B cell (primary cell): Measurements from ENCODE around the gene RAP1GAP2. TPM values are rescaled to one million over a fixed set of nuclear protein-coding genes. Genes with fewer than 3 reads are reported as not detected.

Experiments
- ATAC-seq: fragments of 200-7000 bp; cut with Tn5 transposase; one replicate; pipeline ENCODE4 v1.10.0; 2021; ENCODE audit warnings: low read depth, mild to moderate bottlenecking, moderate number of reproducible peaks, moderate library complexity
- CTCF ChIA-PET: fragments of 350-600 bp; sonication (Branson Sonifier 250); formaldehyde crosslinking; loops from one replicate; lab custom pipeline; 2021; ENCODE audit warnings: antibody characterized with exemption, inconsistent platforms; lab: Charles Lee
- POLR2A ChIA-PET: fragments of 350-600 bp; sonication (Branson Sonifier 250); formaldehyde crosslinking; loops from one replicate; lab custom pipeline; 2021; ENCODE audit warnings: antibody characterized with exemption; lab: Charles Lee
- DNase-seq: peaks from one replicate; pipeline ENCODE4 v3.0.0; 2013
- H2AFZ ChIP-seq: 2 replicates; pipeline ENCODE4 v1.6.1; 2012; ENCODE audit warnings: mild to moderate bottlenecking, low read depth, low read length; ENCODE audit not compliant: insufficient read depth, poor library complexity, severe bottlenecking
- H3K27ac ChIP-seq, 2 donors: 1 replicate in 1 of 2; 2 replicates in 1 of 2; pipeline ENCODE4 v1.5.1; 2012 to 2013; ENCODE audit warnings: low read length in 2 of 2, mild to moderate bottlenecking in 2 of 2, moderate library complexity in 1 of 2
- H3K27me3 ChIP-seq, 4 experiments: fragments of 200-600 bp in 1 of 4; sonication (generic) in 1 of 4; replicated peaks in 1 of 4; 1 replicate in 2 of 4; 2 replicates in 2 of 4; pipeline versions ENCODE4 v1.6.1 to v1.7.0; 2013 to 2016; ENCODE audit warnings: low read length in 3 of 4, mild to moderate bottlenecking in 2 of 4, mixed read lengths in 1 of 4, moderate library complexity in 1 of 4; ENCODE audit not compliant: insufficient read depth in 4 of 4, control insufficient read depth in 3 of 4; ENCODE audit errors: control extremely low read depth in 1 of 4
- H3K36me3 ChIP-seq, 2 experiments: replicated peaks in 1 of 2; 1 replicate in 1 of 2; 2 replicates in 1 of 2; pipeline versions ENCODE4 v1.6.1 to v1.7.1; 2013; ENCODE audit warnings: low read length in 1 of 2; ENCODE audit not compliant: insufficient read depth in 2 of 2, control insufficient read depth in 1 of 2; ENCODE audit errors: control extremely low read depth in 1 of 2, extremely low read depth in 1 of 2
- H3K4me1 ChIP-seq, 2 donors: fragments of 200-600 bp in 1 of 2; sonication (generic) in 1 of 2; 1 replicate in 1 of 2; 2 replicates in 1 of 2; pipeline versions ENCODE4 v1.5.1 to v1.6.1; 2013 to 2017; ENCODE audit warnings: low read length in 2 of 2; ENCODE audit not compliant: control insufficient read depth in 2 of 2, insufficient read depth in 2 of 2
- H3K4me2 ChIP-seq: replicated peaks from 2 replicates; pipeline ENCODE3; 2012; ENCODE audit warnings: mild to moderate bottlenecking, low read depth, low read length; ENCODE audit not compliant: poor library complexity, severe bottlenecking
- H3K4me3 ChIP-seq, 5 experiments: fragments of 200-600 bp in 1 of 5; sonication (generic) in 1 of 5; 1 replicate in 3 of 5; 2 replicates in 2 of 5; pipeline versions ENCODE4 v1.5.1 to v1.7.0; 2011 to 2016; ENCODE audit warnings: low read length in 4 of 5, mild to moderate bottlenecking in 4 of 5, low read depth in 2 of 5, control low read depth in 1 of 5, moderate library complexity in 1 of 5; ENCODE audit not compliant: insufficient read depth in 1 of 5; ENCODE audit errors: control extremely low read depth in 1 of 5, extremely low read depth in 1 of 5
- H3K79me2 ChIP-seq: fragments of 200-600 bp; sonication (generic); one replicate; pipeline ENCODE4 v1.6.0; 2016; ENCODE audit warnings: low read length; ENCODE audit not compliant: control insufficient read depth, insufficient read depth
- H3K9ac ChIP-seq: fragments of 200-600 bp; sonication (generic); 2 replicates; pipeline ENCODE4 v1.6.1; 2017; ENCODE audit warnings: mild to moderate bottlenecking, low read length, moderate library complexity
- H3K9me3 ChIP-seq, 3 donors: one replicate each; pipeline versions ENCODE4 v1.6.1 to v1.7.1; 2013; ENCODE audit warnings: low read length in 2 of 3; ENCODE audit not compliant: control insufficient read depth in 2 of 3, insufficient read depth in 1 of 3; ENCODE audit errors: control extremely low read depth in 1 of 3
- H4K20me1 ChIP-seq: 2 replicates; pipeline ENCODE4 v1.6.0; 2012; ENCODE audit warnings: mild to moderate bottlenecking, low read length; ENCODE audit not compliant: insufficient read depth, control insufficient read depth, poor library complexity, severe bottlenecking
- H3K27ac Mint-ChIP-seq: one replicate; pipeline ENCODE4 v1.8.0; 2021; ENCODE audit warnings: mixed read lengths
- H3K27me3 Mint-ChIP-seq: one replicate; pipeline ENCODE4 v1.8.0; 2021; ENCODE audit warnings: mixed read lengths
- H3K4me1 Mint-ChIP-seq: one replicate; pipeline ENCODE4 v1.8.0; 2021; ENCODE audit warnings: mixed read lengths
- H3K4me3 Mint-ChIP-seq: one replicate; pipeline ENCODE4 v1.8.0; 2021; ENCODE audit warnings: mixed read lengths
- H3K9me3 Mint-ChIP-seq: one replicate; pipeline ENCODE4 v1.8.0; 2022; ENCODE audit warnings: mixed read lengths; ENCODE audit not compliant: insufficient read depth
- EZH2 ChIP-seq: IDR thresholded peaks from 2 replicates; pipeline ENCODE4 v1.6.1; 2012; ENCODE audit warnings: borderline replicate concordance, low read depth, mild to moderate bottlenecking, moderate library complexity, low read length; ENCODE audit not compliant: insufficient read depth, poor library complexity, severe bottlenecking
- WGBS: methylation state at CpG from one replicate; pipeline ENCODE4 v1.1.5; 2013; ENCODE audit warnings: missing lambda C conversion rate; ENCODE audit not compliant: insufficient coverage; 5-methylcytosine and 5-hydroxymethylcytosine counted together
- intact Hi-C: fragments of 100-400 bp; cut with micrococcal nuclease; formaldehyde crosslinking; loops from one replicate; pipeline ENCODE4 v1.10.0; 2022
- polyA plus RNA-seq: library from polyadenylated mRNA; depleted of rRNA; stranded (reverse); fragments of >200 nt; gene quantifications from 2 replicates; pipeline ENCODE4 v1.2.3, GENCODE V29; 2012
- total RNA-seq, 2 donors: library from RNA; stranded (reverse); fragments of 120-200 nt in 1 of 2; gene quantifications; 1 replicate in 1 of 2; 2 replicates in 1 of 2; pipeline versions ENCODE4 v1.2.3 to v1.2.4, GENCODE V29; 2013 to 2022
- TF ChIP-seq, protein P1 (sequence below): fragments of 200-600 bp; IDR thresholded peaks from one replicate; pipeline ENCODE4 v1.8.0; 2022; ENCODE audit warnings: antibody characterized with exemption, mild to moderate bottlenecking

Gene RAP1GAP2
- total and polyA plus RNA-seq, 2 donors (not counting 1 experiment from before 2014, with no cell fraction given) = 14.9 to 16.4 TPM

DNA sequence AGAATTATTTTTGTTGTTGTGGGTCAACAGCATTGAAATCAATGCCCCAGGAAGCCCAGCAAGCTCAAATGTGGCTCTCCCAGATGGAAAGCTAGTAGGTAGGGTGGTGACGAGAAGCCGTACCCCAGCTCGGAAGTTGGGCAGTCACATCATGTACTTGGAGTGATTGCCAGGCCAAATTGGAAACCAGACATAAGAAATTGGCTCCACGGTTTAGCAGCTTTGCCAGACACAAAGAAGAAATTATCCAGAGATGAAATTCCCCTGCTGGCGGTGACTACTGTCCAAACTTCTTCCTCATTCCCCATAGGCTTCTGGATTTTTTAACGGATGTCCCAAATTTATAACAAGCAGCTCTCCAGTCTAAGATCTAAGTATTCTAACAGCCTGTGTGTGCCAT is 171.3 kb downstream of the RAP1GAP2 start:
- no peak overlapping the region for H3K27ac Mint-ChIP-seq
- TF ChIP-seq, protein P1, sequence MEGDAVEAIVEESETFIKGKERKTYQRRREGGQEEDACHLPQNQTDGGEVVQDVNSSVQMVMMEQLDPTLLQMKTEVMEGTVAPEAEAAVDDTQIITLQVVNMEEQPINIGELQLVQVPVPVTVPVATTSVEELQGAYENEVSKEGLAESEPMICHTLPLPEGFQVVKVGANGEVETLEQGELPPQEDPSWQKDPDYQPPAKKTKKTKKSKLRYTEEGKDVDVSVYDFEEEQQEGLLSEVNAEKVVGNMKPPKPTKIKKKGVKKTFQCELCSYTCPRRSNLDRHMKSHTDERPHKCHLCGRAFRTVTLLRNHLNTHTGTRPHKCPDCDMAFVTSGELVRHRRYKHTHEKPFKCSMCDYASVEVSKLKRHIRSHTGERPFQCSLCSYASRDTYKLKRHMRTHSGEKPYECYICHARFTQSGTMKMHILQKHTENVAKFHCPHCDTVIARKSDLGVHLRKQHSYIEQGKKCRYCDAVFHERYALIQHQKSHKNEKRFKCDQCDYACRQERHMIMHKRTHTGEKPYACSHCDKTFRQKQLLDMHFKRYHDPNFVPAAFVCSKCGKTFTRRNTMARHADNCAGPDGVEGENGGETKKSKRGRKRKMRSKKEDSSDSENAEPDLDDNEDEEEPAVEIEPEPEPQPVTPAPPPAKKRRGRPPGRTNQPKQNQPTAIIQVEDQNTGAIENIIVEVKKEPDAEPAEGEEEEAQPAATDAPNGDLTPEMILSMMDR = no peak
- TF ChIP-seq EZH2 = no peak
- 95% methylated on average over 5 of the region's 6 CpGs for WGBS

GRCh38 chr17:2971851-2972250 is 175.6 kb downstream of the RAP1GAP2 start:
- Histone ChIP-seq H3K36me3 (peaks cover 0 to 8% of the 10 kb centered on the region in 2 experiments), H3K9me3 (peaks cover 0 to 6% (median 0%) of the 10 kb centered on the region in 3 donors), H3K4me3 (no peak overlapping the region), H3K27ac (no peak overlapping the region), H2AFZ (no peak overlapping the region), H3K79me2 (no peaks in the 10 kb centered on the region), H3K4me1 (no peaks in the 10 kb centered on the region), H4K20me1 (no peaks in the 10 kb centered on the region), H3K4me2 (no peak overlapping the region), H3K27me3 (no peaks in the 10 kb centered on the region), H3K9ac (no peak overlapping the region)
- DNase-seq = no peak
- no peak for TF ChIP-seq EZH2
- TF ChIP-seq, protein P1 = no peak
- Mint-ChIP-seq H3K4me3 (no peak overlapping the region), H3K9me3 (no peaks in the 10 kb centered on the region), H3K27ac (no peak overlapping the region), H3K27me3 (no peaks in the 10 kb centered on the region), H3K4me1 (no peaks in the 10 kb centered on the region)
- WGBS = no CpG with 5 or more reads among the region's 2 CpGs
- intact Hi-C loops = no loop called here
- ChIA-PET POLR2A (no interaction called here), CTCF (interaction anchor here (0.7 to 0.8 kb wide), 3 partner anchors 31 to 147 kb away, joined by 3 read pairs; no protein-coding TSS in a partner anchor)
- no peak for ATAC-seq

More for the DNA sequence above, 171.3 kb downstream of the RAP1GAP2 start:
- H3K9me3 ChIP-seq = no peaks in the 10 kb centered on the region
- no peaks in the 10 kb centered on the region for H3K27me3 ChIP-seq
- Mint-ChIP-seq H3K9me3 (no peaks in the 10 kb centered on the region), H3K27me3 (no peaks in the 10 kb centered on the region), H3K4me3 (no peak overlapping the region), H3K4me1 (no peaks in the 10 kb centered on the region)
- H3K9ac ChIP-seq = no peak overlapping the region
- H2AFZ ChIP-seq = no peak overlapping the region
- no peak overlapping the region for H3K4me2 ChIP-seq
- no peak overlapping the region for H3K4me3 ChIP-seq
- ChIA-PET CTCF (interaction anchor here (1.0 kb wide), 1 partner anchor 37 kb away, joined by 3 read pairs; no protein-coding TSS in a partner anchor), POLR2A (no interaction called here)
- no peak for ATAC-seq
- H3K36me3 ChIP-seq = peaks cover 1 to 22% of the 10 kb centered on the region in 2 experiments
- no peaks in the 10 kb centered on the region for H3K4me1 ChIP-seq
- no peak for DNase-seq
- no peaks in the 10 kb centered on the region for H4K20me1 ChIP-seq
- no peaks in the 10 kb centered on the region for H3K79me2 ChIP-seq
- no peak overlapping the region for H3K27ac ChIP-seq
- intact Hi-C loops = no loop called here
